Ovary (tissue), 3 donors: ENCODE measurements around the gene TMPRSS3.

ENCODE experiments used
- EP300 ChIP-seq: sonication (generic); formaldehyde crosslinking; IDR thresholded peaks from one replicate; pipeline ENCODE4 v1.6.1; 2017; ENCODE audit warnings: antibody characterized with exemption
- TF ChIP-seq, protein P1 (sequence below), 3 donors: fragments of 450-650 bp in 2 of 3; fragments of 200-600 bp in 1 of 3; IDR thresholded peaks; one replicate each; pipeline versions ENCODE4 v1.5.1 to v1.8.0; 2016 to 2022; ENCODE audit warnings: antibody characterized with exemption in 3 of 3, mild to moderate bottlenecking in 1 of 3
- donor health status: DM: no; HTN: no; CAD: no.

DNA sequence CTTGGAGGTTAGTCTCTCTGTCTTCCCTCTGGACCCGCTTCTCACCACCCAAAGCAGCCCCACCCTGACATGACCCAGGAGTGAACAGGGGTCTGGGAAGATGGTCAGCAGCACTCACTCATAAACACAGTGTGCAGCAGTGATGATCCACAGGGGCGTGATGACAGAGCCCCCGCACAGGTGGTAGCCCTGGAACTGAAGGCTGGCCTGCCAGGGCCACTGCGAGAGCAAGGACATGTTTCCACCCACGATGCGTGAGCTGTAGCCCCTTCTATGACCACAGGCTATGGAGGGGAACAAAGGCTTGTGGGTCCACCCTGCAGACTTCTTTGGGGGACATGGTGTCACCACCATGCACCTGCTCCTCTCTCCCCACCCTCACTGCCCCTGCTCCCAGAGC is 12.9 kb downstream of the TMPRSS3 start:
- TF ChIP-seq, protein P1, sequence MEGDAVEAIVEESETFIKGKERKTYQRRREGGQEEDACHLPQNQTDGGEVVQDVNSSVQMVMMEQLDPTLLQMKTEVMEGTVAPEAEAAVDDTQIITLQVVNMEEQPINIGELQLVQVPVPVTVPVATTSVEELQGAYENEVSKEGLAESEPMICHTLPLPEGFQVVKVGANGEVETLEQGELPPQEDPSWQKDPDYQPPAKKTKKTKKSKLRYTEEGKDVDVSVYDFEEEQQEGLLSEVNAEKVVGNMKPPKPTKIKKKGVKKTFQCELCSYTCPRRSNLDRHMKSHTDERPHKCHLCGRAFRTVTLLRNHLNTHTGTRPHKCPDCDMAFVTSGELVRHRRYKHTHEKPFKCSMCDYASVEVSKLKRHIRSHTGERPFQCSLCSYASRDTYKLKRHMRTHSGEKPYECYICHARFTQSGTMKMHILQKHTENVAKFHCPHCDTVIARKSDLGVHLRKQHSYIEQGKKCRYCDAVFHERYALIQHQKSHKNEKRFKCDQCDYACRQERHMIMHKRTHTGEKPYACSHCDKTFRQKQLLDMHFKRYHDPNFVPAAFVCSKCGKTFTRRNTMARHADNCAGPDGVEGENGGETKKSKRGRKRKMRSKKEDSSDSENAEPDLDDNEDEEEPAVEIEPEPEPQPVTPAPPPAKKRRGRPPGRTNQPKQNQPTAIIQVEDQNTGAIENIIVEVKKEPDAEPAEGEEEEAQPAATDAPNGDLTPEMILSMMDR (IDR thresholded peaks at IDR 0.05): no peak
- TF ChIP-seq EP300: no peak
